Natural killer cell (primary cell): ENCODE measurements around the gene MYDGF. TPM values are rescaled to one million over a fixed set of nuclear protein-coding genes. Genes with fewer than 3 reads are reported as not detected.

Experiments used
- ATAC-seq, 3 donors: fragments of 150-1000 bp in 2 of 3; fragments of 200-7000 bp in 1 of 3; cut with Tn5 transposase; 1 replicate in 1 of 3; 2 replicates in 2 of 3; pipeline ENCODE4 v1.10.0; 2021; ENCODE audit warnings: mild to moderate bottlenecking in 2 of 3, moderate library complexity in 2 of 3
- DNase-seq, 2 donors: peaks; one replicate each; pipeline versions ENCODE4 v3.0.0 to v3.0.0-alpha.2; 2013 to 2021; ENCODE audit warnings: mixed read lengths in 1 of 2
- H3K27ac ChIP-seq: one replicate; pipeline ENCODE4 v1.5.1; 2013; ENCODE audit warnings: mild to moderate bottlenecking, low read length
- H3K27me3 ChIP-seq: one replicate; pipeline ENCODE4 v1.6.1; 2013; ENCODE audit warnings: low read length; ENCODE audit not compliant: control insufficient read depth, insufficient read depth
- H3K36me3 ChIP-seq: one replicate; pipeline ENCODE4 v1.6.1; 2013; ENCODE audit warnings: low read length; ENCODE audit not compliant: control insufficient read depth, insufficient read depth
- H3K4me1 ChIP-seq: one replicate; pipeline ENCODE4 v1.6.1; 2013; ENCODE audit warnings: low read length; ENCODE audit not compliant: control insufficient read depth, insufficient read depth
- H3K4me3 ChIP-seq: one replicate; pipeline ENCODE4 v1.5.1; 2013; ENCODE audit warnings: low read length
- H3K9me3 ChIP-seq: one replicate; pipeline ENCODE4 v1.6.1; 2013; ENCODE audit warnings: low read length; ENCODE audit not compliant: control insufficient read depth, insufficient read depth
- H3K27ac Mint-ChIP-seq, 2 donors: one replicate each; pipeline ENCODE4 v1.8.0; 2022; ENCODE audit warnings: mild to moderate bottlenecking in 2 of 2, mixed read lengths in 2 of 2, moderate library complexity in 1 of 2
- H3K27me3 Mint-ChIP-seq, 2 donors: one replicate each; pipeline ENCODE4 v1.8.0; 2022; ENCODE audit warnings: low read depth in 2 of 2, mixed read lengths in 2 of 2
- H3K36me3 Mint-ChIP-seq: one replicate; pipeline ENCODE4 v1.8.0; 2022; ENCODE audit warnings: mixed read lengths
- H3K4me1 Mint-ChIP-seq, 2 donors: one replicate each; pipeline ENCODE4 v1.8.0; 2022; ENCODE audit warnings: mixed read lengths in 2 of 2
- H3K4me3 Mint-ChIP-seq: one replicate; pipeline ENCODE4 v1.8.0; 2022; ENCODE audit warnings: mild to moderate bottlenecking, moderate library complexity, mixed read lengths
- H3K9me3 Mint-ChIP-seq, 2 donors: one replicate each; pipeline ENCODE4 v1.8.0; 2022; ENCODE audit warnings: mixed read lengths in 2 of 2
- CTCF ChIP-seq: fragments of 200-600 bp; IDR thresholded peaks from one replicate; pipeline ENCODE4 v1.8.0; 2022; ENCODE audit warnings: antibody characterized with exemption
- WGBS: methylation state at CpG from one replicate; pipeline ENCODE4 v1.1.7; 2013; ENCODE audit warnings: missing lambda C conversion rate; ENCODE audit not compliant: insufficient coverage; 5-methylcytosine and 5-hydroxymethylcytosine counted together
- intact Hi-C: fragments of 100-400 bp; cut with micrococcal nuclease; formaldehyde crosslinking; loops from one replicate; pipeline ENCODE4 v1.14.2; 2022
- total RNA-seq, 4 donors: library from RNA; stranded (reverse); fragments of 120-200 nt in 1 of 4; gene quantifications; one replicate each; pipeline versions ENCODE4 v1.2.3 to v1.2.4, GENCODE V29; 2013 to 2022

The MYDGF gene
- total RNA-seq, 3 donors from 2014 or later (not counting 1 experiment from before 2014, with no cell fraction given): 36.9 to 41.8 (median 37.2) TPM

- H3K27ac ChIP-seq: no peak overlapping the region
- peaks cover 14 to 18% of the 10 kb centered on the region in 2 donors for H3K27me3 Mint-ChIP-seq
- 10% methylated on average over 15 of the region's 15 CpGs for WGBS
- H3K4me1 ChIP-seq: peaks cover 8% of the 10 kb centered on the region
- H3K9me3 ChIP-seq: no peaks in the 10 kb centered on the region
- ATAC-seq (no peak), DNase-seq (no peak)
- no peaks in the 10 kb centered on the region for H3K27me3 ChIP-seq
- H3K9me3 Mint-ChIP-seq: no peaks in the 10 kb centered on the region
- no peak for TF ChIP-seq CTCF
- intact Hi-C loops: no loop called here
- no peak overlapping the region for H3K4me3 ChIP-seq
- H3K36me3 Mint-ChIP-seq: no peaks in the 10 kb centered on the region
- peaks cover 0 to 5% of the 10 kb centered on the region in 2 donors for H3K4me1 Mint-ChIP-seq
- H3K27ac Mint-ChIP-seq: no peak overlapping the region
- no peak overlapping the region for H3K4me3 Mint-ChIP-seq
- H3K36me3 ChIP-seq: no peaks in the 10 kb centered on the region
Measured at GRCh38 chr19:4609878-4610511, 60.1 kb downstream of the MYDGF start.

Other genes starting within 250 kb of the MYDGF start
- 10 to 100 TPM; 54.3 to 67.7 (median 63.3) TPM for gene UBXN6, start 212.5 kb downstream of the MYDGF start, total RNA-seq
- gene HDGFL2, start 198.0 kb downstream of the MYDGF start, total RNA-seq: 10 to 100 TPM; 28.7 to 43.6 (median 29.8) TPM
- gene PLIN4, start 151.9 kb downstream of the MYDGF start, total RNA-seq: under 1 TPM in 1 of 3 donors, not detected in 2; 0.33 TPM
- under 1 TPM in 1 of 3 donors, not detected in 2; 0.65 TPM for gene PLIN5, start 135.1 kb downstream of the MYDGF start, total RNA-seq
- 1 to 10 TPM in 1 of 3 donors, not detected in 2; 1.8 TPM for gene LRG1, start 130.3 kb downstream of the MYDGF start, total RNA-seq
- 1 to 10 TPM in 1 of 3 donors, under 1 TPM in 1, not detected in 1; 0.50 to 5.4 TPM for gene SEMA6B, start 110.7 kb downstream of the MYDGF start, total RNA-seq
- 10 to 100 TPM in 2 of 3 donors, 1 to 10 TPM in 1; 8.5 to 13.5 (median 13.3) TPM for gene TNFAIP8L1, start 30.8 kb downstream of the MYDGF start, total RNA-seq
- 100 to 1,000 TPM; 133 to 183 (median 165) TPM for gene DPP9, start 53.5 kb upstream of the MYDGF start, total RNA-seq
- gene FEM1A, start 121.4 kb upstream of the MYDGF start, total RNA-seq: 10 to 100 TPM; 11.0 to 13.9 (median 13.7) TPM
- gene TICAM1, start 161.4 kb upstream of the MYDGF start, total RNA-seq: 10 to 100 TPM; 22.6 to 24.8 (median 22.7) TPM
- gene PLIN3, start 197.3 kb upstream of the MYDGF start, total RNA-seq: 10 to 100 TPM; 26.6 to 28.7 (median 28.3) TPM
- gene ARRDC5, start 232.6 kb upstream of the MYDGF start, total RNA-seq: 10 to 100 TPM in 1 of 3 donors, 1 to 10 TPM in 2; 5.9 to 13.0 (median 8.8) TPM
- 1 to 10 TPM; 2.8 to 4.6 (median 4.1) TPM for gene UHRF1, start 239.2 kb upstream of the MYDGF start, total RNA-seq